Activated T-cell treated with anti-CD3 and anti-CD28 coated beads, Interleukin-2, amount 50 U/mL, for 1 hour (primary cell): ENCODE results near the gene PARP16.

Experiments used
- DNase-seq: peaks from one replicate; pipeline ENCODE4 v3.0.0-alpha.2; 2020

The PARP16 gene

GRCh38 chr15:65286704-65287519 lies at the start of gene PARP16:
PARP16 (minus strand) TSS chr15:65286883; CDS start chr15:65286426, 457 bp downstream.
- peak; percentile 93 for DNase-seq

- no peak for DNase-seq
These were observed 48.8 kb upstream of the PARP16 start for GRCh38 chr15:65335278-65336055.

DNA sequence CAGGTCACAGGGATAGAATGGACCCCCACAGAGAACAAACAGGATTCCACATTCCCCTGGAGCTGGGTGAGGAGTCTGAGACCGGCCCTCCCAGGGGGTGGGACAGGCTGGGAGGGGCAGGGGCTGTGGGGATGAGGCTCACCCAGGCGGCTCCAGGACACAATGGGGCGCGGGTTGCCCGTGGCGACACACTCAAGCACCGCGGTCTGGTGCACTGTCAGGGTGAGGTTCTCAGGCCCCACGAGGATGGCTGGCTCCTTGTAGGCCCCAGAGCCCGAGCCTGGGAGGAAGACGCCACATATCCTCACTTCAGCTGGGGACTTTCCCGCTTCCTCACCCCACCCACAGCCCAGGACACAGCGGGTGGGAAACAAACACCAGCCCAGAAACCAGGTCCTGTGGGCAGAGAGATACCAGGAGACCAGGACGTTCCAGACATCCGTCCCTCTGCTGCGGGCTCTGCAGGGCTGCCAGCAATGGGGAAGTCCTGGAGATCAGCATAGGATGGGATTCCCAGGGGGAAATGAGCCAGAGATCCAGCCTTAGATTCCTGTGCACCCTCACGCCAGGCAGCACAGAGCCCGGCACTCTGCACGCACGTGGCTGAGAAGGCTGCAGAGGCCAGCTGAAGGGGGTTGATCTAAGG lies 48.0 kb upstream of the PARP16 start:
- no peak for DNase-seq

DNA sequence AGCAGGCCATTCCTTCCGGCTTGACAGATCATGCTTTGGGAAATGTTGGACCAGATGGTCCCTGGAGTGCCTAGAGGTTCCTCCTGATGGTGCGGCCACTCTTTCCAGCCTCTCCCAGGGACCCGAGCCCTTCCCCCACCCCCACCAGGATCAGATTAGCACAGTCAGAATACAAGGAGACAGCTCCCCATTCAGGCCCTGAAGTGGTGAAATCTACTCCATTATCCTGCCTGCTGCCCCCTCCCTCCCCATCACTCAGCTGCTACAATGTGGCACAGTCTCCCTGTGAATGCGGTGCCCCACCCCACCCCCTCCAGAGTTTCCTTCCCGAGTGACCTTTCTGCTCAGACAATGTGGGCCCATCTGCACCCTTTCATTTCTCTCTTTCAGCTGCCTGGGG lies 47.2 kb upstream of the PARP16 start:
- DNase-seq = no peak

- DNase-seq = no peak
These were observed 46.6 kb upstream of the PARP16 start for GRCh38 chr15:65333148-65333820.

- DNase-seq = no peak
These were observed 45.9 kb upstream of the PARP16 start for GRCh38 chr15:65332391-65333147.

GRCh38 chr15:65331811-65332210 lies 45.1 kb upstream of the PARP16 start:
- no peak for DNase-seq

DNA sequence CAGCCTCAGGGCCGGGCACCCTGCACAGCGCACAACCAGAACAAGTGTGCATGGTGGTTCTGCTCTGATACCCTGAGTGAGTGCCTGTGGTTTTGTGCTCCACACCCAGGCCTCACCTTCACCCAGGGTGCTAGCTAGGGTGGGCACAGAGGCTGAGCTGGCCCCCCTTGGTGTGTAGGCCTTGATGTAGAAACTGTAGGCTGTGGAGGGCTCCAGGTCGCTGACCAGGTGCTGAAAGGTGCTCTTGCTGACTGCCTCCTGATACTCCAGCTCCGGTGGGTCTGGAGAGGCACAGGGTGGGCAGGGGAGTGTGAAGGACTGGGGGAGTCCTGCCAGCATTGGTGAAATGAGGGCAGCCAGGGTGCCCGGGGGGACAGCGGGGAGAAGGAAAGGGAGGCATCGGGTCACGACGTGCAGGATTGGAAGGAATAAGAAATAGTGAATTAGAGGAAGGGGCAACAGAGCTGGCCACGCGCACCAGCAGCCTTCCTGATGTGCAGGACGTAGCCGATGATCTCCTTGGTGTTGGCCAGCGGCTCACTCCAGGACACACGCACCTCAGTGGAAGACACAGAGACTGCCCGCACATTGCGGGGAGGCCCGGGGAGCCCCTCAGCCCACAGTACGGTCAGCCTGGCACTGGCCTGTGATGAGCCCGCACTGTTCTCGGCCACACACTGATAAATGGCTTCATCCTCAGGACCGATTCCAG lies 44.4 kb upstream of the PARP16 start:
- no peak for DNase-seq

DNA sequence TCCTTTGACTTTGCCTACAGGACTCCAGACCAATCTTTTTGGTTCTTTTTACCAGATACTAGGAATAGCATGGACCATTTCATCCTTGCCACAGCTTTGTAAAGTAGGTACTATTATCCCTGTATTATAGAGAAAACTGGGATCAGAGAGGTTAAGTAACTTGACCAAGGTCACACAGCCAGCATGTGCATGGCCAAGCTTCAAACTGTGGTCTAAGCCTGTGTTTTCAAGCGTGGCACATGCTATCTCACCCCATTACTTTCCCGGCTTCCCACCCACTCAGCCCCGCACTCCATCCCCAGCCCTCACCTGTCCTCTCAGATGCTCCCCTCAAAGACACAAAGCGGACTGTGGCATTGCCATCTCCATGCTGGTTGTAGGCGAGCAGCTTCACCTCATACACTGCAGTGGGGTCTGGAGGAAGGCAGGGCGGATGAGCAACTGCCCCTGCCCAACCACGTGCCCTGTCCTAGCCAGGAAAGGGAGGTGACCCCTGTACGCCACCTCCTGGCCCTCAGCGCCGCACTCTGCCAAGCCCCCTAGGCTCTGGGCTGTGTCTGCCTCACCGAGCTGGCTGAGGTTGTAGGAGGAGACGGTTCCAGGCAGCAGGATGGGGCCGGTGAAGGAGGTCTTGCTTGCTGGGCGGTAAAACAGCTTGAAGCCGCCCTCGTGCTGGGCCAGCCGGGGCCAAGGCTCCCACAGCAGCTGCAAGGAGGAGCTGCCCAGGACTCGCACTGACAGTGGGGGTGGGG lies 43.5 kb upstream of the PARP16 start:
- DNase-seq = no peak

DNA sequence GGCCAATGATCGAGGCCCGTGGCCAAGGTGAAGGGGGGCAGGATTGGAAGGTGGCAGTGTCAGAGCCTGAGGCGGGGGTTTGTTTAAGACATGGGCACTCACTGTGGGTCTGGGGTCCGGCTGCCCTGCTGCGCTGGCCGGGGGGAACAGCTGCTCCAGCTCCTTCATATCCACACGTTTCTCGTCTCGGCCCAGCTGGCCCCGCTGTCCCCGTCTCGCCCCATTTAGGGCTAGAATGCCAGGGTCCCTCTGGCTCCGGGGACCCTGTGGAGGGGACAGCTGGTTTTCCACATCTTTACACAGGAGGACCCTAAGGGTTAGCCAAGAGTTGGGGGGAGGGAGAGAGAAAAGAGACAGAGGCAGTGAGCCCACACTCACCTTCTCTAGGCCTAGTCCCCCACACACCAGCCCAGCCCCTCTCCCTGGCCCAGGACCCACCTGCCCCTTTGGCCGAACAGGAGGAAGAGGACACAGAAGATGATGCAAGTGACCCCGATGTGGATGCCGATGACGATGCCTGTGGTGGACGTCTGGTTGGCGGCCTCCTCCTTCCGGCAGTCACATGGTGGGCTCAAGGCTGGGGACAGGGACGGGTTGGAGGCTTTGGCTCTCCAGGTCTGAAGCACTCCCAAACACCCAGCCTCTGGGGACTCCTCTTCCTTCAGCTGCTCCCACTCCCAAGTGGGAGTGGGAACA lies 42.8 kb upstream of the PARP16 start:
- no peak for DNase-seq

- DNase-seq = no peak
These were observed 42.0 kb upstream of the PARP16 start for GRCh38 chr15:65328506-65329287.

DNA sequence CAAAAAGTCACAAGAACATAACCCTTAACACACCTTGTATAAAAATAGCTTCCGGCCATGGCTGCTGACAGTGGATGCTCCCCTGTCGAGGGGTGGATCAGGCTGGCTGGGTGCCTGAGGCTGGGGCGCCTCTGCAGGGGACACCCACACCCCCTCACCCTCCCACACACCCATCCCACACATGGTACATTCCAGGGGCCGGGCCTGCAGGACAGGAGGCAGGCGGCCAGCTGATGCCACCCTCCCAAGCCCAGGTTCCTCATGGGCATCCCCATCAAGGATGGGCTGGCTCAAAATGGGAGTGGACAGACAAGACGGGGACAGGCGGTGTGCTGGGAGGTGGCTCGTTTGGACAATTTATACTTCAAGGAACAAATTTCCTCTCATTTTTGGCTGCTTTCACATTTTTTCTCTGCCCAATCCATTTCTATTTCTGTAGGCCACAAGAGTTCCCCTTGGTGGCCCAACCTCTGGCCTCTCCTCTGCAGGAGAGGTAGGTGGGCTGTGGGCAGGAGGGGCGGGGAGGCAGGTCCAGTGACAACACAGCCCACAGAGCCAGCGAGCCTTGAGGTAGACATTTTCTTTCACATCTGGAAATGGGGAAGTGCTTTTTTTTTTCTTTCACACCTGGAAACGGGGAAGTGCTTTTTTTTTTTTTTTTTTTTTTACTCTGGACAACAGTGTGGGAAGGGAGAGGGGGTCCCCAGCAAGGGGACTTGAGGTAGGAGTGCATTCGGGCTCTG lies 41.1 kb upstream of the PARP16 start:
- no peak for DNase-seq

- no peak for DNase-seq
These were observed 40.1 kb upstream of the PARP16 start for GRCh38 chr15:65326818-65327217.

DNA sequence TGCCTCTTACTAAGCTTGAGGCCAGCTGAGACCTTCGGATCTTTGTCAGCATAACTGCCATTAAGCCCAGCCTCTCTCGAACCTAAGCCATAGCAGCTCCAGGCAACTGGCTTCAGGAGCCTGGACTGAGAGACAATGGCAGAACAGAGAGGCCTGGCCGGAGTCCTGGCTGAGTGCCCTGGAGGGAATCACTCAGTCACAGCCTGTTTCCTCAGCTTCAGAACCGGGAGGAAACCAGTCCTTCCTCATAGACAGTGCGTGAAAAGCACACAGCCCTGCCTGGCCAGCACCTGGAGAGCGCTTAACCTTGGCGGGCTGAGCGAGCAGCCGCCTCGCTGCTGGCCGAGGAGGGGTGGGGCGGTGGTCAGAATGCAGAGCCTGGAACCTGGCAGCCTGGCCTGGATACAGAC lies 39.4 kb upstream of the PARP16 start:
- no peak for DNase-seq

GRCh38 chr15:65323071-65323511 lies 36.4 kb upstream of the PARP16 start:
- no peak for DNase-seq

DNA sequence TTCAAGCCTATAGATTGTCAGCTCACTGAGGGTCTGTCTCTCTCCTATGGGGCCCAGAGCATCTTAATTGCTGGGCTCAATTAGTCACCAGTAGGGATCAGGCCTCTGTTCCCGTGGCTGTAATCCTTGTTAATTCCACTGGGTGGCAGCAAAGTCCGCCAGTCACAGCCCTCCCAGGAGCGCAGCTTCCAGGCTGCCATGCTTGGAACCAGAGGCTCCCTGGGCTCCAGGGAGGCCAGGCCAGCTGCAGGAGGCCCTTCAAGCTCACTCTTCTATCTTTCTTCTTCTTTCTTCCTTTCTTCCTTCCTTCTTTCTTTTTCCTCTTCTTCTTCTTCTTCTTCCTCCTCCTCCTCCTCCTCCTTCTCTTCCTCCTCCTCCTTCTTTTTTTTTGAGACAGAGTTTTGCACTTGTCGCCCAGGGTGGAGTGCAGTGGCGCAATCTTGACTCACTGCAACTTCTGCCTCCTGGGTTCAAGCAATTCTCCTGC lies 32.2 kb upstream of the PARP16 start:
- peak; percentile 79 for DNase-seq

GRCh38 chr15:65312400-65312916 lies 25.8 kb upstream of the PARP16 start:
- DNase-seq = no peak

DNA sequence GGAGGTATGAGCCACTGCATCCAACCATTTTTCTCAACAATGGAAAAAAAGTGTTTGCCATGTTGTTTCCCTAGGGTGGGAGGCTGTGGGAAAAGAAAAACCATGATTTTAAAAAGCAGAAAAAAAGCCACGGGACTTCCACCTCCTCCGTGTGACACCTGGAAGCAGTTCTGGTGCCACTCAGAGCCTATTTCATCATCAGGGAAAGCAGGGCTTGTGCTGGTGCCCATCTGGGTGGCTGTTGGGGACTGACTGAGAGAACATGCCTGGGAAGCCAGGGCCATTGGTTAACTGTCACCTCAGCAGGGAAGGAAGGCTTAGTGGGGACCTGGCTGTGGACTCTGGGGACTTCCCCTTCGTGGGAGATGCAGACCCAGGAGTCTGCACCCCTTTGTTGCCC lies 25.1 kb upstream of the PARP16 start:
- DNase-seq = no peak
